ENCODE measurements around the gene CLPTM1L.
A peak's percentile ranks its signal among the peaks of the same experiment; 100 is the strongest.
"Not testable (repeated sequence)": the region's sequence is repeated elsewhere in the genome, so short reads cannot be mapped to it uniquely, and the experiment has no call there.

Gene CLPTM1L

GRCh38 chr5:1334831-1335539 is 9.9 kb downstream of the CLPTM1L start:
- no peak for FAIRE-seq
- TF ChIP-seq, protein P1, sequence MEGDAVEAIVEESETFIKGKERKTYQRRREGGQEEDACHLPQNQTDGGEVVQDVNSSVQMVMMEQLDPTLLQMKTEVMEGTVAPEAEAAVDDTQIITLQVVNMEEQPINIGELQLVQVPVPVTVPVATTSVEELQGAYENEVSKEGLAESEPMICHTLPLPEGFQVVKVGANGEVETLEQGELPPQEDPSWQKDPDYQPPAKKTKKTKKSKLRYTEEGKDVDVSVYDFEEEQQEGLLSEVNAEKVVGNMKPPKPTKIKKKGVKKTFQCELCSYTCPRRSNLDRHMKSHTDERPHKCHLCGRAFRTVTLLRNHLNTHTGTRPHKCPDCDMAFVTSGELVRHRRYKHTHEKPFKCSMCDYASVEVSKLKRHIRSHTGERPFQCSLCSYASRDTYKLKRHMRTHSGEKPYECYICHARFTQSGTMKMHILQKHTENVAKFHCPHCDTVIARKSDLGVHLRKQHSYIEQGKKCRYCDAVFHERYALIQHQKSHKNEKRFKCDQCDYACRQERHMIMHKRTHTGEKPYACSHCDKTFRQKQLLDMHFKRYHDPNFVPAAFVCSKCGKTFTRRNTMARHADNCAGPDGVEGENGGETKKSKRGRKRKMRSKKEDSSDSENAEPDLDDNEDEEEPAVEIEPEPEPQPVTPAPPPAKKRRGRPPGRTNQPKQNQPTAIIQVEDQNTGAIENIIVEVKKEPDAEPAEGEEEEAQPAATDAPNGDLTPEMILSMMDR (IDR thresholded peaks at IDR 0.05; ENCODE audit: insufficient read depth, missing control alignments), result no peak
- DNase-seq (ENCODE audit: insufficient read length, low spot score), result no peak

DNA sequence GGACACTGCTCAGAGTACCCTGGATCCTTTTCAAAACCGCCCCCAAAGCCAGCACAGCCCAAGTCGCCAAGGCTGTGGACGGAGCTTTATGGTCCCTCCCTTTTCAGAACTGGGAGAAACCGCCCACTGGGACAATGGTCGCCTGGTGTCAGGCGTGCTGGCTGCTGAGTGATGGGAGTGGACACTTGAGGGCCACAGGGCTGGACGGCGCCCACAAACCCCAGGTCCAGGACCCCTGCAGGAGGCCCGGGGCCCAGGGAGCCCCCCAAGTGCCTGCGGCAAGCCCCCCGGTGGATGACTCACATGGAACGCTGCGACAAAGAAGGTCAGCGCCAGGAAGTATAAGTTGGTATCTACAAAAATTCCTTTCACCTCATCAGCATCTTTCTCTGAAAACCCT is 10.9 kb downstream of the CLPTM1L start:
- DNase-seq (ENCODE audit: insufficient read length, low spot score), result no peak
- TF ChIP-seq, protein P1 (IDR thresholded peaks at IDR 0.05; ENCODE audit: insufficient read depth, missing control alignments), result no peak
- FAIRE-seq, result no peak

DNA sequence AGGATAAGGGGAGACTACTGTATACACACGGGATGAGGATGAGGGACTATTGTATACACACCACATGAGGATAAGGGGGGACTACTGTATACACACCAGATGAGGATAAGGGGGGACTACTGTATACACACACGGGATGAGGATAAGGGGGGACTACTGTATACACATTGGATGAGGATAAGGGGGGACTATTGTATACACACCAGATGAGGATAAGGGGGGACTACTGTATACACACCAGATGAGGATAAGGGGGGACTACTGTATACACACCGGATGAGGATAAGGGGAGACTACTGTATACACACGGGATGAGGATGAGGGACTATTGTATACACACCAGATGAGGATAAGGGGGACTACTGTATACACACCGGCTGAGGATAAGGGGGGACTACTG is 11.6 kb downstream of the CLPTM1L start:
- DNase-seq (ENCODE audit: insufficient read length, low spot score), result not testable (repeated sequence)
- peak; percentile 80 for FAIRE-seq

- DNase-seq (ENCODE audit: insufficient read length, low spot score) (no peak), FAIRE-seq (no peak)
- TF ChIP-seq, protein P1 (IDR thresholded peaks at IDR 0.05; ENCODE audit: insufficient read depth, missing control alignments), result no peak
Measured at GRCh38 chr5:1332461-1333001, 12.4 kb downstream of the CLPTM1L start.

DNA sequence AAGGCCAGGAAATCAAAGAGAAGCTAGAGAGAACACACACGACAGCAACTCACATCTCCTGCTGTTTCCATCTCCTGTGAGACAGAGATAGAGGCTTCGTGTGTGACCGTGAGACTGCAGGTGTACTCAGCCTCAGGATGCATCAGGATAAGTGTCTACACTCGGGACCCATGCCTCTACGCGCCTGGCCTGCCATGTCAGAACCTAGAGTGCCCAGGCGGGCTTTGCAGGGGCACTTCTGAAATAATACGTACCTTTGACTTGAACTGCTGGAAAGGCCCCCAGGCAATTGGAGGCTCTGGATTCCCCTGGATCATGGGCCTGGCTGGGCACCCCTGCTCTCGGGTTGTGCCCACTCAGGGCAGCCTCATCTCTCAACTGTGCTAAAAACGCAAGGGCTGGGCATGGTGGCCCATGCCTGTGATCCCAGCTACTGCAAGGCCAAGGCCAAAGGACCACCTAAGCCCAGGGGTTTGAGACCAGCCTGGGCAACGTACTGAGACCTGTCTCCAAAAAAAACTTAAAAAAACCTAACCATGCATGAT is 13.0 kb downstream of the CLPTM1L start:
- FAIRE-seq (no peak), DNase-seq (ENCODE audit: insufficient read length, low spot score) (no peak)
- TF ChIP-seq, protein P1 (IDR thresholded peaks at IDR 0.05; ENCODE audit: insufficient read depth, missing control alignments), result no peak

GRCh38 chr5:1330847-1331831 is 13.8 kb downstream of the CLPTM1L start:
- no peak for DNase-seq (ENCODE audit: insufficient read length, low spot score)
- FAIRE-seq, result no peak
- TF ChIP-seq, protein P1 (IDR thresholded peaks at IDR 0.05; ENCODE audit: insufficient read depth, missing control alignments), result no peak

DNA sequence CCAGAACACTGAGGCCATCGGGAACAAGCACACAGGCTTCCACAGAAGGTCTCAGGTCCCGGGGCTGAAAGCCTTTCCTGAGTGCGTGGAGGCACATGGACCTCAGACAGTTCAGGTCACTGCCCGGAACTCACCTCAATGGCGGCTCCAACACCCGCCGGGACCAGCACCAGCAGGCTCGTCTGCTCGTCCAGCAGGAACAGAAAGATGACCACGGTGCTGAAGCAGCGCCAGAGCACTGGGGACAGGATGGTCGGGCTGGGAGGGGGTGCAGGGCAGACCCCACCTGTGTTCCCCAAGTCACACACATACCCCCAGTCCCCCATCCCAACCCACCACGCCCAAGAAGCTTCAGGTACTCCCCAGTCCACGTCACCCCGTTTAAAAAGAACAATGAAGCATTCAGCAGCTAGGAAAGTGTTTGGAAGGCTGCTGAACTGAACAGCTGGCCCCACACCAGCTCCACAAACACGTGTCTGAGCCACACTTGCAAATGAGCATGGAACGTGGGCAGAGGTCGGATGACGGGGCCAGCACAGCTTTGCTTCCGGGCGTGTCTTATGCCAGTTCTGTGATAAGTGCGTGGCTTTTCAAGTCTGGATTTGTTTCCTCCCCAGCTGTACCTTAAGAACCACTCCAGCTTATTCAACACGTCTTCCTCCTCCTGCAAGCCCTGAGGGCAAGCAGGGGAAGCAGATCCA is 14.6 kb downstream of the CLPTM1L start:
- no peak for FAIRE-seq
- TF ChIP-seq, protein P1 (IDR thresholded peaks at IDR 0.05; ENCODE audit: insufficient read depth, missing control alignments), result no peak
- no peak for DNase-seq (ENCODE audit: insufficient read length, low spot score)
